Vagina (tissue), 2 donors: Measurements from ENCODE around the gene NR1H4.

Experiments
- CTCF ChIP-seq, 3 experiments: fragments of 450-650 bp in 2 of 3; fragments of 200-600 bp in 1 of 3; sonication (generic) in 1 of 3; IDR thresholded peaks; one replicate each; pipeline ENCODE4 v1.5.1; 2017 to 2019; ENCODE audit warnings: antibody characterized with exemption in 3 of 3, mild to moderate bottlenecking in 2 of 3, moderate library complexity in 2 of 3
- POLR2A ChIP-seq, 2 donors: fragments of 450-650 bp; IDR thresholded peaks; one replicate each; pipeline ENCODE4 v1.6.1; 2017; ENCODE audit warnings: antibody characterized with exemption in 2 of 2, mild to moderate bottlenecking in 2 of 2, moderate library complexity in 2 of 2
- POLR2AphosphoS5 ChIP-seq, 2 donors: sonication (generic); formaldehyde crosslinking; IDR thresholded peaks; one replicate each; pipeline ENCODE4 v1.9.0; 2017; ENCODE audit warnings: antibody characterized with exemption in 2 of 2, mild to moderate bottlenecking in 2 of 2, low read depth in 1 of 2; ENCODE audit not compliant: insufficient read depth in 1 of 2

GRCh38 chr12:100437038-100437841, 36.4 kb upstream of the NR1H4 start:
- TF ChIP-seq CTCF (IDR thresholded peaks at IDR 0.05) (no peak), POLR2A (IDR thresholded peaks at IDR 0.05) (no peak), POLR2AphosphoS5 (IDR thresholded peaks at IDR 0.05; ENCODE audit: insufficient read depth in 1 of 2, low read depth in 1 of 2) (no peak)
